Loucy (cell line): Measurements from ENCODE around the gene FBLN5.

Experiments
- H2AFZ ChIP-seq: fragments of 200-600 bp; sonication (generic); 2 replicates; pipeline ENCODE4 v1.6.0; 2016; ENCODE audit warnings: antibody characterized with exemption, mild to moderate bottlenecking, low read length, moderate library complexity
- H3F3A ChIP-seq: fragments of 200-600 bp; 2 replicates; pipeline ENCODE4 v1.6.0; 2016; ENCODE audit warnings: antibody characterized with exemption, low read depth, mild to moderate bottlenecking
- H3K27me3 ChIP-seq: fragments of 200-600 bp; sonication (generic); 2 replicates; pipeline ENCODE4 v1.6.1; 2014; ENCODE audit warnings: low read length, mild to moderate bottlenecking; ENCODE audit not compliant: insufficient read depth, poor library complexity, severe bottlenecking
- H3K36me3 ChIP-seq: fragments of 200-600 bp; sonication (generic); 2 replicates; pipeline ENCODE4 v1.6.1; 2016; ENCODE audit warnings: low read length; ENCODE audit not compliant: insufficient read depth
- H3K4me1 ChIP-seq: fragments of 200-600 bp; sonication (generic); 2 replicates; pipeline ENCODE4 v1.5.1; 2014; ENCODE audit warnings: low read length, mild to moderate bottlenecking; ENCODE audit not compliant: insufficient read depth, poor library complexity, severe bottlenecking
- H3K4me2 ChIP-seq: fragments of 200-600 bp; sonication (generic); 2 replicates; pipeline ENCODE4 v1.6.0; 2014; ENCODE audit warnings: antibody characterized with exemption, low read length, low read depth, mild to moderate bottlenecking; ENCODE audit not compliant: poor library complexity, severe bottlenecking
- H3K4me3 ChIP-seq: fragments of 200-600 bp; sonication (generic); 2 replicates; pipeline ENCODE4 v1.5.1; 2014; ENCODE audit warnings: low read length, mild to moderate bottlenecking, mixed read lengths; ENCODE audit not compliant: poor library complexity, severe bottlenecking
- H3K79me2 ChIP-seq: fragments of 200-600 bp; sonication (generic); 2 replicates; pipeline ENCODE4 v1.6.1; 2014; ENCODE audit warnings: low read length; ENCODE audit not compliant: insufficient read depth
- H3K9ac ChIP-seq: fragments of 200-600 bp; sonication (generic); 2 replicates; pipeline ENCODE4 v1.6.0; 2014; ENCODE audit warnings: mild to moderate bottlenecking, low read depth, low read length, moderate library complexity; ENCODE audit not compliant: poor library complexity, severe bottlenecking
- H3K9me2 ChIP-seq: fragments of 200-600 bp; sonication (generic); replicated peaks from 2 replicates; pipeline ENCODE4 v1.6.1; 2016; ENCODE audit warnings: low read depth, low read length, mixed read lengths
- H3K9me3 ChIP-seq: fragments of 200-600 bp; sonication (generic); 2 replicates; pipeline ENCODE4 v1.6.1; 2014; ENCODE audit warnings: mild to moderate bottlenecking, antibody characterized with exemption, low read length, low read depth; ENCODE audit not compliant: insufficient read depth
- H4K20me1 ChIP-seq: fragments of 200-600 bp; sonication (generic); 2 replicates; pipeline ENCODE4 v1.6.0; 2014; ENCODE audit warnings: antibody characterized with exemption, low read length, mild to moderate bottlenecking; ENCODE audit not compliant: insufficient read depth, poor library complexity, severe bottlenecking
- CTCF ChIP-seq: fragments of 200-600 bp; sonication (generic); conservative IDR thresholded peaks from 2 replicates; pipeline ENCODE4 v1.5.1; 2014; ENCODE audit warnings: mild to moderate bottlenecking, antibody characterized with exemption, low read length
- EZH2phosphoT487 ChIP-seq: fragments of 200-600 bp; IDR thresholded peaks from 2 replicates; pipeline ENCODE4 v1.6.1; 2018; ENCODE audit warnings: antibody characterized with exemption, mild to moderate bottlenecking, moderate library complexity, borderline replicate concordance

FBLN5 gene

GRCh38 chr14:91841065-91841464, 106.4 kb downstream of the FBLN5 start:
- no peak for TF ChIP-seq EZH2phosphoT487
- TF ChIP-seq CTCF, result no peak
- Histone ChIP-seq H3K9me3 (no peaks in the 10 kb centered on the region), H3K4me3 (no peak overlapping the region), H3K4me2 (no peak overlapping the region), H2AFZ (no peak overlapping the region), H3K36me3 (no peaks in the 10 kb centered on the region), H3F3A (no peaks in the 10 kb centered on the region), H3K79me2 (no peaks in the 10 kb centered on the region), H4K20me1 (no peaks in the 10 kb centered on the region), H3K9ac (no peak overlapping the region), H3K27me3 (no peaks in the 10 kb centered on the region), H3K4me1 (no peaks in the 10 kb centered on the region), H3K9me2 (no peaks in the 10 kb centered on the region)

- no peaks in the 10 kb centered on the region for H3K79me2 ChIP-seq
- no peaks in the 10 kb centered on the region for H3K4me1 ChIP-seq
- no peaks in the 10 kb centered on the region for H3K36me3 ChIP-seq
- H3K9ac ChIP-seq, result no peak overlapping the region
- no peak for TF ChIP-seq EZH2phosphoT487
- no peak for TF ChIP-seq CTCF
- H3F3A ChIP-seq, result no peaks in the 10 kb centered on the region
- no peak overlapping the region for H2AFZ ChIP-seq
- H4K20me1 ChIP-seq, result no peaks in the 10 kb centered on the region
- no peaks in the 10 kb centered on the region for H3K9me2 ChIP-seq
- H3K4me2 ChIP-seq, result no peak overlapping the region
- H3K4me3 ChIP-seq, result no peak overlapping the region
- no peaks in the 10 kb centered on the region for H3K27me3 ChIP-seq
- no peaks in the 10 kb centered on the region for H3K9me3 ChIP-seq
Observed at GRCh38 chr14:91839749-91840148, 107.7 kb downstream of the FBLN5 start.

- Histone ChIP-seq H3K79me2 (no peaks in the 10 kb centered on the region), H3K4me3 (no peak overlapping the region), H3K9me3 (no peaks in the 10 kb centered on the region), H3K4me2 (no peak overlapping the region), H3K9me2 (no peaks in the 10 kb centered on the region), H3K4me1 (no peaks in the 10 kb centered on the region), H2AFZ (no peak overlapping the region), H3F3A (no peaks in the 10 kb centered on the region), H3K27me3 (no peaks in the 10 kb centered on the region), H3K9ac (no peak overlapping the region), H4K20me1 (no peaks in the 10 kb centered on the region), H3K36me3 (no peaks in the 10 kb centered on the region)
- TF ChIP-seq CTCF, result no peak
- TF ChIP-seq EZH2phosphoT487, result no peak
Observed at GRCh38 chr14:91837076-91837475, 110.4 kb downstream of the FBLN5 start.
